OCI-LY1 (cell line): ENCODE measurements around the gene HEMGN.

Source experiments
- H2AFZ ChIP-seq: fragments of 200-600 bp; sonication (generic), shearing (Covaris generic); 2 replicates; pipeline ENCODE4 v1.6.0; 2014; ENCODE audit warnings: antibody characterized with exemption, mild to moderate bottlenecking, low read length
- H3F3A ChIP-seq: fragments of 200-600 bp; sonication (generic), shearing (Covaris generic); 2 replicates; pipeline ENCODE4 v1.6.0; 2014; ENCODE audit warnings: mild to moderate bottlenecking, antibody characterized with exemption, low read length, moderate library complexity; ENCODE audit not compliant: insufficient read depth
- H3K27ac ChIP-seq: fragments of 200-600 bp; sonication (generic); 2 replicates; pipeline ENCODE4 v1.5.1; 2014; ENCODE audit warnings: low read length, mixed run types, mild to moderate bottlenecking, low read depth; ENCODE audit not compliant: poor library complexity, severe bottlenecking
- H3K27me3 ChIP-seq: fragments of 200-600 bp; sonication (generic); 2 replicates; pipeline ENCODE4 v1.6.0; 2014; ENCODE audit warnings: antibody characterized with exemption, mild to moderate bottlenecking, low read length, moderate library complexity; ENCODE audit not compliant: insufficient read depth
- H3K36me3 ChIP-seq: fragments of 200-600 bp; sonication (generic); 2 replicates; pipeline ENCODE4 v1.6.1; 2014; ENCODE audit warnings: mild to moderate bottlenecking, antibody characterized with exemption, low read length, moderate library complexity, mixed read lengths; ENCODE audit not compliant: insufficient read depth
- H3K4me1 ChIP-seq: fragments of 200-600 bp; sonication (generic); 2 replicates; pipeline ENCODE4 v1.5.1; 2014; ENCODE audit warnings: mild to moderate bottlenecking, low read length, moderate library complexity; ENCODE audit not compliant: insufficient read depth, severe bottlenecking
- H3K4me2 ChIP-seq: fragments of 200-600 bp; sonication (generic), shearing (Covaris generic); 2 replicates; pipeline ENCODE4 v1.6.1; 2014; ENCODE audit warnings: low read length
- H3K4me3 ChIP-seq: fragments of 200-600 bp; sonication (generic); 2 replicates; pipeline ENCODE4 v1.5.1; 2014; ENCODE audit warnings: low read length, low read depth, mild to moderate bottlenecking, mixed read lengths; ENCODE audit not compliant: poor library complexity, severe bottlenecking
- H3K79me2 ChIP-seq: fragments of 200-600 bp; shearing (Covaris generic); 2 replicates; pipeline ENCODE4 v1.6.1; 2016; ENCODE audit warnings: mixed run types, low read length, mixed read lengths; ENCODE audit not compliant: insufficient read depth
- H3K9ac ChIP-seq: fragments of 200-600 bp; sonication (generic), shearing (Covaris generic); 2 replicates; pipeline ENCODE4 v1.6.1; 2014; ENCODE audit warnings: mild to moderate bottlenecking, low read length, mixed read lengths
- H3K9me2 ChIP-seq: fragments of 200-600 bp; sonication (generic), shearing (Covaris generic); 2 replicates; pipeline ENCODE4 v1.6.1; 2014; ENCODE audit warnings: low read depth, mild to moderate bottlenecking, low read length, mixed read lengths
- H3K9me3 ChIP-seq: fragments of 200-600 bp; shearing (Covaris generic); 2 replicates; pipeline ENCODE4 v1.6.1; 2014; ENCODE audit warnings: low read length, mixed read lengths
- H4K20me1 ChIP-seq: fragments of 200-600 bp; sonication (generic), shearing (Covaris generic); 2 replicates; pipeline ENCODE4 v1.6.0; 2016; ENCODE audit warnings: mild to moderate bottlenecking, low read length; ENCODE audit not compliant: insufficient read depth
- CTCF ChIP-seq: fragments of 200-600 bp; sonication (generic), shearing (Covaris generic); IDR thresholded peaks from 2 replicates; pipeline ENCODE4 v1.5.1; 2017; ENCODE audit warnings: mild to moderate bottlenecking, antibody characterized with exemption, low read length, moderate library complexity, mixed read lengths
- EZH2 ChIP-seq: fragments of 200-600 bp; sonication (generic), shearing (Covaris generic); IDR thresholded peaks from 2 replicates; pipeline ENCODE4 v1.8.0; 2017; ENCODE audit warnings: borderline replicate concordance, mixed run types, mild to moderate bottlenecking, antibody characterized with exemption, low read length, moderate library complexity, mixed read lengths

HEMGN gene

DNA sequence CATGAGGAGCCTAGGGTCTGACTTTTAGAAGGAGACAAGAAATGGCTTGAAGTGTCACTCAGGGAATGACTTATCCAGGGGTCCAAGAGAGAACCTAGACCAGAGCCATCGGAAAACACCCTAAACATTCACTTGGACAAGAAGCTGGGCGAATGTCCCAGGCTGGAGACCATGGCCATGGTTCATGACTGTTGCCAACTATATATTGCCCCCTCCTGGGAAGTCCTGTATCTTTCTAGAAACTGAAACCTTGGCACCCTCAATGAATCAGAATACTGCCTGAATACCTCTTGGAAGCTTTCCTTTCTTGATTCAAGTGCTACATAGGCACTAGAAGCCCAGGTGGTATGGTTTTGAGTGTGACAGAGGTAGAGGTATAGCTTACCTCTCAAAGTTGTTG lies 45.6 kb downstream of the HEMGN start:
- H2AFZ ChIP-seq: no peak overlapping the region
- H3K36me3 ChIP-seq: no peaks in the 10 kb centered on the region
- H3K27me3 ChIP-seq: no peaks in the 10 kb centered on the region
- H3F3A ChIP-seq: no peaks in the 10 kb centered on the region
- no peak overlapping the region for H3K4me2 ChIP-seq
- H3K4me3 ChIP-seq: no peak overlapping the region
- H3K9ac ChIP-seq: no peak overlapping the region
- no peaks in the 10 kb centered on the region for H3K9me3 ChIP-seq
- no peaks in the 10 kb centered on the region for H3K4me1 ChIP-seq
- no peaks in the 10 kb centered on the region for H3K9me2 ChIP-seq
- H4K20me1 ChIP-seq: no peaks in the 10 kb centered on the region
- no peak overlapping the region for H3K27ac ChIP-seq
- H3K79me2 ChIP-seq: no peaks in the 10 kb centered on the region
- TF ChIP-seq CTCF (no peak), EZH2 (no peak)

GRCh38 chr9:97891736-97892135 lies 46.2 kb downstream of the HEMGN start:
- Histone ChIP-seq H3K9ac (no peak overlapping the region), H3K9me2 (no peaks in the 10 kb centered on the region), H4K20me1 (no peaks in the 10 kb centered on the region), H3K79me2 (no peaks in the 10 kb centered on the region), H3K4me1 (no peaks in the 10 kb centered on the region), H3K4me2 (no peak overlapping the region), H3K27me3 (no peaks in the 10 kb centered on the region), H3K9me3 (no peaks in the 10 kb centered on the region), H3K27ac (no peak overlapping the region), H2AFZ (no peak overlapping the region), H3K36me3 (no peaks in the 10 kb centered on the region), H3F3A (no peaks in the 10 kb centered on the region), H3K4me3 (no peak overlapping the region)
- TF ChIP-seq CTCF (no peak), EZH2 (no peak)

DNA sequence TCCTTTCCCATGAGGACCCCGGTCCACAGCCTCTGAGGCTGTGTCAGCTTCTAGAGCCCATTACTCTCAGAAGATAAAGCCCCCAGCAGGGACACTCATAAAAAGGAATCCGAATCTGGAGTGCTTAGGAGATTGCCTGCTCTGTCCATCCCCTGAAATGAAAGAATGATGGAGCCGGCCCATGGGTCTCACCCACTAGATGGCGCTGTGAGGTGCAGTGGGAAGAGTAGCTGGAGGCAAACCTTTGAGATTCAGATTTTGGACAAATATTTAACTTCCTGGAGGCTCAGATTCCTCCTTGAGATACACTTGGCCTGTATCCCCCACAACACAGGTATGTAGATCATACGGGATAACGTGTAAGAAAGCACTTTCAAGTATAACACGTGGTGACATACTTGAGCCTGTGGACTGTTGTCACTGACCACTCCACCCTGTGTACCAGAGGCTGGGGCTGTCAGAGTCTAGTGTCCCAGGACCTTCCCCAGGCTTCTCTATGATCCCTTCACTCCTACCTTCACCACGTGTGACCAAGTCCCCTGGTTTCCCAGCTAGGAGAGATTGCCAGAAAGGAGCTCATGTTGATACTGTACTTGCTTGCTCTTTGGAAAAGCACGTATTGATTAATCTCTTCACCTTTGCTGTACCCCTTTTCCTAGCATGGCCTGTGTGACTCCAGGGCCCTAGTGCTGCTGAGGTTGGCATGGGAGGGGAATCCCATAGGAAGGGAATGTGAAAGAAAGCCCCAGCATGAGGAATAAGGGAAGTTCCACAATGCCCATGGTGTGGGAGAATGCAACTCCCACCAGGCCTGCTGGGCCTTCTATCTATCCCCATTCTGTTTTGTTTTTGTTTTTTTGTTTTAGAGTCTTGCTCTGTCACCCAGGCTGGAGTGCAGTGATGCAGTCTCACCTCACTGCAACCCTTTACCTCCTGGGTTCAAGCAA lies 47.8 kb downstream of the HEMGN start:
- H2AFZ ChIP-seq: no peak overlapping the region

More for the DNA sequence above, 47.8 kb downstream of the HEMGN start:
- no peak overlapping the region for H3K4me2 ChIP-seq
- no peak overlapping the region for H3K4me3 ChIP-seq
- no peaks in the 10 kb centered on the region for H4K20me1 ChIP-seq
- no peaks in the 10 kb centered on the region for H3K27me3 ChIP-seq
- TF ChIP-seq EZH2 (no peak), CTCF (peak; percentile 94)
- H3K27ac ChIP-seq: no peak overlapping the region
- H3K4me1 ChIP-seq: no peaks in the 10 kb centered on the region
- H3K9me3 ChIP-seq: no peaks in the 10 kb centered on the region
- no peak overlapping the region for H3K9ac ChIP-seq
- no peaks in the 10 kb centered on the region for H3K9me2 ChIP-seq
- H3K36me3 ChIP-seq: no peaks in the 10 kb centered on the region
- no peaks in the 10 kb centered on the region for H3F3A ChIP-seq
- H3K79me2 ChIP-seq: no peaks in the 10 kb centered on the region
